ENCODE data around the gene UGT1A3. TPM values are rescaled to one million over a fixed set of nuclear protein-coding genes. Genes with fewer than 3 reads are reported as not detected.

UGT1A3 gene
- total and polyA plus RNA-seq, 2 donors (not counting 1 experiment from before 2014, with no cell fraction given) = not detected

- no peak overlapping the region for H3K4me3 Mint-ChIP-seq
- Histone ChIP-seq H3K9ac (ENCODE audit: low read length) (no peak overlapping the region), H3K9me3 (ENCODE audit: control extremely low read depth in 1 of 3, control insufficient read depth in 2 of 3, insufficient read depth in 1 of 3, low read length in 2 of 3) (no peaks in the 10 kb centered on the region), H3K4me2 (replicated peaks; ENCODE audit: low read depth, low read length, poor library complexity, severe bottlenecking) (no peak overlapping the region), H3K4me1 (ENCODE audit: control insufficient read depth in 2 of 2, insufficient read depth in 2 of 2, low read length in 2 of 2) (no peaks in the 10 kb centered on the region), H3K36me3 (replicated peaks in 1 of 2; ENCODE audit: control extremely low read depth in 1 of 2, control insufficient read depth in 1 of 2, extremely low read depth in 1 of 2, insufficient read depth in 2 of 2, low read length in 1 of 2) (no peaks in the 10 kb centered on the region), H3K27ac (ENCODE audit: low read length in 2 of 2) (no peak overlapping the region), H2AFZ (ENCODE audit: insufficient read depth, low read depth, low read length, poor library complexity, severe bottlenecking) (no peak overlapping the region), H4K20me1 (ENCODE audit: control insufficient read depth, insufficient read depth, low read length, poor library complexity, severe bottlenecking) (no peaks in the 10 kb centered on the region), H3K4me3 (ENCODE audit: control extremely low read depth in 1 of 5, extremely low read depth in 1 of 5, insufficient read depth in 1 of 5, low read depth in 2 of 5, low read length in 4 of 5) (no peak overlapping the region), H3K79me2 (ENCODE audit: control insufficient read depth, insufficient read depth, low read length) (no peaks in the 10 kb centered on the region), H3K27me3 (replicated peaks in 1 of 4; ENCODE audit: control extremely low read depth in 1 of 4, control insufficient read depth in 3 of 4, insufficient read depth in 4 of 4, low read length in 3 of 4) (peaks cover 0 to 4% (median 0%) of the 10 kb centered on the region in 4 experiments)
- no peak for DNase-seq
- H3K4me1 Mint-ChIP-seq = no peaks in the 10 kb centered on the region
- intact Hi-C loops (cut with micrococcal nuclease) = no loop called here
- no peak for TF ChIP-seq CTCF (IDR thresholded peaks at IDR 0.05)
- ChIA-PET POLR2A (no interaction called here), CTCF (no interaction called here)
- WGBS (ENCODE audit: insufficient coverage) = 63% methylated on average over 3 of the region's 3 CpGs
- H3K27ac Mint-ChIP-seq = no peak overlapping the region
- H3K9me3 Mint-ChIP-seq (ENCODE audit: insufficient read depth) = peaks cover 2% of the 10 kb centered on the region
- H3K27me3 Mint-ChIP-seq = peaks cover 50% of the 10 kb centered on the region
- no peak for ATAC-seq (ENCODE audit: low read depth)
These were observed 35.9 kb downstream of the UGT1A3 start for GRCh38 chr2:233764761-233765160.

- H3K9me3 ChIP-seq (ENCODE audit: control extremely low read depth in 1 of 3, control insufficient read depth in 2 of 3, insufficient read depth in 1 of 3, low read length in 2 of 3) = no peaks in the 10 kb centered on the region
- H3K27ac ChIP-seq (ENCODE audit: low read length in 2 of 2) = no peak overlapping the region
- intact Hi-C loops (cut with micrococcal nuclease) = no loop called here
- WGBS (ENCODE audit: insufficient coverage) = 88% methylated on average over 2 of the region's 4 CpGs
- no peak overlapping the region for H3K4me3 Mint-ChIP-seq
- ATAC-seq (ENCODE audit: low read depth) (no peak), DNase-seq (no peak)
- no peak overlapping the region for H3K9ac ChIP-seq (ENCODE audit: low read length)
- H2AFZ ChIP-seq (ENCODE audit: insufficient read depth, low read depth, low read length, poor library complexity, severe bottlenecking) = no peak overlapping the region
- ChIA-PET POLR2A (no interaction called here), CTCF (no interaction called here)
- H3K9me3 Mint-ChIP-seq (ENCODE audit: insufficient read depth) = peaks cover 2% of the 10 kb centered on the region
- no peak for TF ChIP-seq EZH2 (IDR thresholded peaks at IDR 0.05; ENCODE audit: borderline replicate concordance, insufficient read depth, low read depth, low read length, poor library complexity, severe bottlenecking)
- TF ChIP-seq CTCF (IDR thresholded peaks at IDR 0.05) = no peak
- no peak overlapping the region for H3K4me2 ChIP-seq (replicated peaks; ENCODE audit: low read depth, low read length, poor library complexity, severe bottlenecking)
- peaks cover 0 to 4% (median 0%) of the 10 kb centered on the region in 4 experiments for H3K27me3 ChIP-seq (replicated peaks in 1 of 4; ENCODE audit: control extremely low read depth in 1 of 4, control insufficient read depth in 3 of 4, insufficient read depth in 4 of 4, low read length in 3 of 4)
- no peaks in the 10 kb centered on the region for H4K20me1 ChIP-seq (ENCODE audit: control insufficient read depth, insufficient read depth, low read length, poor library complexity, severe bottlenecking)
- no peak overlapping the region for H3K4me3 ChIP-seq (ENCODE audit: control extremely low read depth in 1 of 5, extremely low read depth in 1 of 5, insufficient read depth in 1 of 5, low read depth in 2 of 5, low read length in 4 of 5)
- H3K4me1 ChIP-seq (ENCODE audit: control insufficient read depth in 2 of 2, insufficient read depth in 2 of 2, low read length in 2 of 2) = no peaks in the 10 kb centered on the region
- peaks cover 50% of the 10 kb centered on the region for H3K27me3 Mint-ChIP-seq
- H3K79me2 ChIP-seq (ENCODE audit: control insufficient read depth, insufficient read depth, low read length) = no peaks in the 10 kb centered on the region
- no peaks in the 10 kb centered on the region for H3K4me1 Mint-ChIP-seq
- H3K36me3 ChIP-seq (replicated peaks in 1 of 2; ENCODE audit: control extremely low read depth in 1 of 2, control insufficient read depth in 1 of 2, extremely low read depth in 1 of 2, insufficient read depth in 2 of 2, low read length in 1 of 2) = no peaks in the 10 kb centered on the region
- no peak overlapping the region for H3K27ac Mint-ChIP-seq
These were observed 37.6 kb downstream of the UGT1A3 start for GRCh38 chr2:233766416-233766815.

All from B cell (primary cell).